ENCODE measurements around the gene PSMB3.

Gene PSMB3

GRCh38 chr17:38730526-38731379, 21.8 kb upstream of the PSMB3 start:
- H3K36me3 ChIP-seq (ENCODE audit: control insufficient read depth, insufficient read depth, low read length, severe bottlenecking) = peaks cover 17% of the 10 kb centered on the region
- H3K27me3 ChIP-seq (replicated peaks; ENCODE audit: control insufficient read depth, insufficient read depth, low read length) = no peaks in the 10 kb centered on the region

GRCh38 chr17:38731526-38732294, 20.8 kb upstream of the PSMB3 start:
- H3K36me3 ChIP-seq (ENCODE audit: control insufficient read depth, insufficient read depth, low read length, severe bottlenecking) = peaks cover 17% of the 10 kb centered on the region
- H3K9me3 ChIP-seq (ENCODE audit: control insufficient read depth, low read length) = no peaks in the 10 kb centered on the region
- no peaks in the 10 kb centered on the region for H3K27me3 ChIP-seq (replicated peaks; ENCODE audit: control insufficient read depth, insufficient read depth, low read length)
- H3K9ac ChIP-seq (ENCODE audit: low read length) = peak overlapping the region; percentile 97
- peaks cover 29% of the 10 kb centered on the region for H3K4me1 ChIP-seq (ENCODE audit: control insufficient read depth, insufficient read depth, low read length)
- peak overlapping the region; percentile 96 for H3K4me3 ChIP-seq (ENCODE audit: low read length)
- DNase-seq (ENCODE audit: low read depth) = no peak

More at GRCh38 chr17:38730526-38731379, 21.8 kb upstream of the PSMB3 start:
- H3K9ac ChIP-seq (ENCODE audit: low read length) = peak overlapping the region; percentile 97
- H3K9me3 ChIP-seq (ENCODE audit: control insufficient read depth, low read length) = no peaks in the 10 kb centered on the region
- peak; percentile 69 for DNase-seq (ENCODE audit: low read depth)
- H3K4me1 ChIP-seq (ENCODE audit: control insufficient read depth, insufficient read depth, low read length) = peaks cover 29% of the 10 kb centered on the region
- peak overlapping the region; percentile 96 for H3K4me3 ChIP-seq (ENCODE audit: low read length)

- Histone ChIP-seq H3K9me3 (ENCODE audit: control insufficient read depth, low read length) (no peaks in the 10 kb centered on the region), H3K36me3 (ENCODE audit: control insufficient read depth, insufficient read depth, low read length, severe bottlenecking) (peaks cover 17% of the 10 kb centered on the region), H3K9ac (ENCODE audit: low read length) (peak overlapping the region; percentile 47), H3K4me3 (ENCODE audit: low read length) (no peak overlapping the region), H3K4me1 (ENCODE audit: control insufficient read depth, insufficient read depth, low read length) (peaks cover 29% of the 10 kb centered on the region), H3K27me3 (replicated peaks; ENCODE audit: control insufficient read depth, insufficient read depth, low read length) (no peaks in the 10 kb centered on the region)
- DNase-seq (ENCODE audit: low read depth) = no peak
Observed at GRCh38 chr17:38732376-38733281, 19.9 kb upstream of the PSMB3 start.

- no peaks in the 10 kb centered on the region for H3K27me3 ChIP-seq (replicated peaks; ENCODE audit: control insufficient read depth, insufficient read depth, low read length)
- DNase-seq (ENCODE audit: low read depth) = no peak
- no peak overlapping the region for H3K4me3 ChIP-seq (ENCODE audit: low read length)
- peak overlapping the region; percentile 47 for H3K9ac ChIP-seq (ENCODE audit: low read length)
- no peaks in the 10 kb centered on the region for H3K9me3 ChIP-seq (ENCODE audit: control insufficient read depth, low read length)
- peaks cover 29% of the 10 kb centered on the region for H3K4me1 ChIP-seq (ENCODE audit: control insufficient read depth, insufficient read depth, low read length)
- peaks cover 23% of the 10 kb centered on the region for H3K36me3 ChIP-seq (ENCODE audit: control insufficient read depth, insufficient read depth, low read length, severe bottlenecking)
Observed at GRCh38 chr17:38733282-38733981, 19.1 kb upstream of the PSMB3 start.

GRCh38 chr17:38733982-38734973, 18.3 kb upstream of the PSMB3 start:
- H3K36me3 ChIP-seq (ENCODE audit: control insufficient read depth, insufficient read depth, low read length, severe bottlenecking) = peaks cover 31% of the 10 kb centered on the region
- no peak for DNase-seq (ENCODE audit: low read depth)

GRCh38 chr17:38735161-38735997, 17.2 kb upstream of the PSMB3 start:
- Histone ChIP-seq H3K9ac (ENCODE audit: low read length) (no peak overlapping the region), H3K9me3 (ENCODE audit: control insufficient read depth, low read length) (no peaks in the 10 kb centered on the region), H3K4me1 (ENCODE audit: control insufficient read depth, insufficient read depth, low read length) (peaks cover 24% of the 10 kb centered on the region), H3K36me3 (ENCODE audit: control insufficient read depth, insufficient read depth, low read length, severe bottlenecking) (peaks cover 39% of the 10 kb centered on the region), H3K4me3 (ENCODE audit: low read length) (no peak overlapping the region), H3K27me3 (replicated peaks; ENCODE audit: control insufficient read depth, insufficient read depth, low read length) (no peaks in the 10 kb centered on the region)
- peak; percentile 82 for DNase-seq (ENCODE audit: low read depth)

More at GRCh38 chr17:38733982-38734973, 18.3 kb upstream of the PSMB3 start:
- Histone ChIP-seq H3K4me1 (ENCODE audit: control insufficient read depth, insufficient read depth, low read length) (peaks cover 26% of the 10 kb centered on the region), H3K9me3 (ENCODE audit: control insufficient read depth, low read length) (no peaks in the 10 kb centered on the region), H3K27me3 (replicated peaks; ENCODE audit: control insufficient read depth, insufficient read depth, low read length) (no peaks in the 10 kb centered on the region), H3K4me3 (ENCODE audit: low read length) (no peak overlapping the region), H3K9ac (ENCODE audit: low read length) (no peak overlapping the region)

- Histone ChIP-seq H3K9ac (ENCODE audit: low read length) (no peak overlapping the region), H3K9me3 (ENCODE audit: control insufficient read depth, low read length) (no peaks in the 10 kb centered on the region), H3K36me3 (ENCODE audit: control insufficient read depth, insufficient read depth, low read length, severe bottlenecking) (peaks cover 34% of the 10 kb centered on the region), H3K4me3 (ENCODE audit: low read length) (no peak overlapping the region), H3K27me3 (replicated peaks; ENCODE audit: control insufficient read depth, insufficient read depth, low read length) (no peaks in the 10 kb centered on the region), H3K4me1 (ENCODE audit: control insufficient read depth, insufficient read depth, low read length) (peaks cover 19% of the 10 kb centered on the region)
- no peak for DNase-seq (ENCODE audit: low read depth)
Observed at GRCh38 chr17:38738007-38738662, 14.4 kb upstream of the PSMB3 start.

GRCh38 chr17:38738686-38739085, 13.9 kb upstream of the PSMB3 start:
- peaks cover 29% of the 10 kb centered on the region for H3K36me3 ChIP-seq (ENCODE audit: control insufficient read depth, insufficient read depth, low read length, severe bottlenecking)
- no peaks in the 10 kb centered on the region for H3K9me3 ChIP-seq (ENCODE audit: control insufficient read depth, low read length)
- peaks cover 18% of the 10 kb centered on the region for H3K4me1 ChIP-seq (ENCODE audit: control insufficient read depth, insufficient read depth, low read length)
- H3K27me3 ChIP-seq (replicated peaks; ENCODE audit: control insufficient read depth, insufficient read depth, low read length) = no peaks in the 10 kb centered on the region
- no peak overlapping the region for H3K4me3 ChIP-seq (ENCODE audit: low read length)
- no peak for DNase-seq (ENCODE audit: low read depth)
- no peak overlapping the region for H3K9ac ChIP-seq (ENCODE audit: low read length)

- no peaks in the 10 kb centered on the region for H3K9me3 ChIP-seq (ENCODE audit: control insufficient read depth, low read length)
- no peak overlapping the region for H3K9ac ChIP-seq (ENCODE audit: low read length)
- DNase-seq (ENCODE audit: low read depth) = no peak
- H3K4me1 ChIP-seq (ENCODE audit: control insufficient read depth, insufficient read depth, low read length) = peaks cover 18% of the 10 kb centered on the region
- no peaks in the 10 kb centered on the region for H3K27me3 ChIP-seq (replicated peaks; ENCODE audit: control insufficient read depth, insufficient read depth, low read length)
- H3K4me3 ChIP-seq (ENCODE audit: low read length) = no peak overlapping the region
- H3K36me3 ChIP-seq (ENCODE audit: control insufficient read depth, insufficient read depth, low read length, severe bottlenecking) = peaks cover 23% of the 10 kb centered on the region
Observed at GRCh38 chr17:38739305-38739704, 13.2 kb upstream of the PSMB3 start.
